ENCODE data around the gene SEMA3D. TPM values are rescaled to one million over a fixed set of nuclear protein-coding genes. Genes with fewer than 3 reads are reported as not detected.
A peak's percentile ranks its signal among the peaks of the same experiment; 100 is the strongest.

SEMA3D gene
- total and polyA plus RNA-seq, 2 of the 4 experiments (the other 2 are of a cell fraction) = 2.9 to 13.6 TPM

DNA sequence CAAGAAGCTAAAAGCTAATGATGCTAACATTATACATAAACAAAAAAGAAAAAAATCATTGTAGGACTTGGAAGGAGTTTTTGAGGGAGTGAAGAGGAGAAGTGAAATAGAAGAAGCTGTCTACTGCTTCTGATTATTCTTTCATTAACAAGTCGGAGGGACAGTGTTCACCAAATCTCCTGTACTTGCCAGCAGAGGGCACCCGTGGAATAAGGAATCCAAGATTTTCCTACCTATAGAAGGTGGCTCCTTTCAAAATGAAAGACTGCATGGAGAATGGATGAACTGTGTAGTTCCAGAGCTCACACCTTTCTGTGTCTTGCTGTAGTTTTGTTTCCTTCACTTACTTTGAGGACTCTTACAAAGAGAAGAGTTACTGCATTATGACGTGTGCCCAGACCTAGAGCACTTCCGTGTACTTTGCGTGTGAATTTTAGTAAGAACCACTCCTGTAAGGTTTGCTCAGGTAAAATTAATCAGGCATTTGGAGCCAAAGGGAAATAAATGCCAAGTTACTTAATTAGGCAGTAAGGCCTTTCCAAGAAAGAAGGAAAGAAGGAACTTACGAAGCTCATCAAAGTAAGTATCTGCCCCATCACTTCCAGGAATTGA, 145.1 kb downstream of the SEMA3D start:
- ATAC-seq (ENCODE audit: low read depth) = peak; percentile 73
- 100% methylated on average over 3 of the region's 6 CpGs; no CpG with 5 or more reads in 1 of the 2 experiments for WGBS, 2 experiments (ENCODE audit: extremely low coverage in 2 of 2, insufficient read length in 1 of 2)
- no peaks in the 10 kb centered on the region for H3K9me3 ChIP-seq (ENCODE audit: control insufficient read depth, insufficient read depth, low read length)

More for the DNA sequence above, 145.1 kb downstream of the SEMA3D start:
- Histone ChIP-seq H3K27ac (ENCODE audit: insufficient read depth, low read length) (no peak overlapping the region), H3K14ac (replicated peaks; ENCODE audit: low read depth, low read length) (no peak overlapping the region), H3K56ac (ENCODE audit: extremely low read depth, insufficient read depth, low read length) (no peak overlapping the region), H4K91ac (ENCODE audit: insufficient read depth, low read depth, low read length) (no peak overlapping the region), H3K9me1 (ENCODE audit: insufficient read depth, low read length) (no peaks in the 10 kb centered on the region), H4K20me1 (ENCODE audit: insufficient read depth, low read length) (no peaks in the 10 kb centered on the region), H4K5ac (ENCODE audit: low read depth, low read length) (no peak overlapping the region), H3K18ac (ENCODE audit: low read depth, low read length) (no peak overlapping the region), H2BK15ac (ENCODE audit: low read depth, low read length) (no peak overlapping the region), H3K4me3 (ENCODE audit: insufficient read depth, low read depth, low read length) (no peak overlapping the region), H4K8ac (ENCODE audit: low read depth in 2 of 2, low read length in 2 of 2) (no peak overlapping the region), H2BK120ac (ENCODE audit: low read depth, low read length) (no peak overlapping the region), H3K23ac (ENCODE audit: low read depth, low read length) (no peak overlapping the region), H2AK5ac (ENCODE audit: low read depth, low read length) (no peak overlapping the region), H2AK9ac (replicated peaks; ENCODE audit: low read depth, low read length, poor library complexity) (no peak overlapping the region), H3K27me3 (ENCODE audit: control insufficient read depth, insufficient read depth, low read length) (no peaks in the 10 kb centered on the region), H3K4me1 (ENCODE audit: control insufficient read depth, insufficient read depth, low read length) (no peaks in the 10 kb centered on the region), H2BK20ac (ENCODE audit: low read depth, low read length) (no peak overlapping the region), H3K9ac (ENCODE audit: low read depth, low read length) (no peak overlapping the region), H3K4ac (ENCODE audit: low read depth, low read length) (no peak overlapping the region), H3K79me1 (ENCODE audit: low read depth in 1 of 2, low read length in 2 of 2) (no peaks in the 10 kb centered on the region), H2BK5ac (ENCODE audit: low read depth, low read length, poor library complexity, severe bottlenecking) (no peak overlapping the region), H3K36me3 (ENCODE audit: control insufficient read depth, insufficient read depth, low read length) (no peaks in the 10 kb centered on the region), H2AFZ (replicated peaks; ENCODE audit: low read length, poor library complexity) (no peak overlapping the region), H3K4me2 (ENCODE audit: low read depth, low read length) (no peak overlapping the region)
- dilution Hi-C loops (cut with HindIII; ENCODE audit: low sequenced_read_pairs, unreplicated experiment) (no loop called here), intact Hi-C loops (cut with micrococcal nuclease) (loop anchor here (1.0 to 10.0 kb wide), 5 partner anchors 144 to 1423 kb away; no protein-coding TSS in a partner anchor), in situ Hi-C loops (cut with MboI; ENCODE audit: low sequenced_read_pairs) (no loop called here)
- BruUV-seq (replicated peaks) = no TSS peak
- TF ChIP-seq MAFK (IDR thresholded peaks at IDR 0.05; ENCODE audit: low read depth, low read length) = no peak
- no peak for TF ChIP-seq MAZ (IDR thresholded peaks at IDR 0.05; ENCODE audit: borderline replicate concordance, low read depth, low read length)
- no peak for TF ChIP-seq FOS (IDR thresholded peaks at IDR 0.05; ENCODE audit: low read depth, low read length)
- no peak for TF ChIP-seq ELK1 (IDR thresholded peaks at IDR 0.05; ENCODE audit: borderline replicate concordance, low read depth, low read length)
- no peak for TF ChIP-seq RCOR1 (IDR thresholded peaks at IDR 0.05; ENCODE audit: insufficient replicate concordance, low read length)
- peak; percentile 92 for TF ChIP-seq RAD21 (IDR thresholded peaks at IDR 0.05; ENCODE audit: low read length)
- no peak for TF ChIP-seq CEBPB (IDR thresholded peaks at IDR 0.05; ENCODE audit: low read depth, low read length)
- TF ChIP-seq, protein P1, sequence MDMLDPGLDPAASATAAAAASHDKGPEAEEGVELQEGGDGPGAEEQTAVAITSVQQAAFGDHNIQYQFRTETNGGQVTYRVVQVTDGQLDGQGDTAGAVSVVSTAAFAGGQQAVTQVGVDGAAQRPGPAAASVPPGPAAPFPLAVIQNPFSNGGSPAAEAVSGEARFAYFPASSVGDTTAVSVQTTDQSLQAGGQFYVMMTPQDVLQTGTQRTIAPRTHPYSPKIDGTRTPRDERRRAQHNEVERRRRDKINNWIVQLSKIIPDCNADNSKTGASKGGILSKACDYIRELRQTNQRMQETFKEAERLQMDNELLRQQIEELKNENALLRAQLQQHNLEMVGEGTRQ (IDR thresholded peaks at IDR 0.05; ENCODE audit: low read depth, low read length) = no peak
- no peak for TF ChIP-seq MXI1 (IDR thresholded peaks at IDR 0.05; ENCODE audit: borderline replicate concordance, low read depth, low read length)
- no peak for TF ChIP-seq NFE2L2 (IDR thresholded peaks at IDR 0.05; ENCODE audit: low read depth, low read length)
- no peak for TF ChIP-seq POLR2A (IDR thresholded peaks at IDR 0.05; ENCODE audit: low read depth, low read length)
- no peak for TF ChIP-seq RFX5 (IDR thresholded peaks at IDR 0.05; ENCODE audit: low read depth, low read length)
- peak; percentile 96 for TF ChIP-seq SMC3 (IDR thresholded peaks at IDR 0.05; ENCODE audit: low read depth, low read length)
- TF ChIP-seq CHD1 (IDR thresholded peaks at IDR 0.05; ENCODE audit: low read depth, low read length) = no peak
- TF ChIP-seq BHLHE40 (IDR thresholded peaks at IDR 0.05; ENCODE audit: low read depth, low read length) = no peak
- TF ChIP-seq CTCF (conservative IDR thresholded peaks at IDR 0.05; ENCODE audit: low read depth, low read length) = peak; percentile 86
- POLR2A ChIA-PET (ENCODE audit: unreplicated experiment) = no interaction called here
- CTCF ChIA-PET = interaction anchor here (0.6 to 2.1 kb wide), 11 partner anchors 24 to 809 kb away, joined by 3 to 21 read pairs (median 4); partner anchors contain the start of gene SEMA3D
- DNase-seq = peak; percentile 69
